ENCODE data around the gene LTBR. TPM values are rescaled to one million over a fixed set of nuclear protein-coding genes. Genes with fewer than 3 reads are reported as not detected.

The LTBR gene
- total RNA-seq, 1 experiment from 2014 or later = 10.1 TPM

DNA sequence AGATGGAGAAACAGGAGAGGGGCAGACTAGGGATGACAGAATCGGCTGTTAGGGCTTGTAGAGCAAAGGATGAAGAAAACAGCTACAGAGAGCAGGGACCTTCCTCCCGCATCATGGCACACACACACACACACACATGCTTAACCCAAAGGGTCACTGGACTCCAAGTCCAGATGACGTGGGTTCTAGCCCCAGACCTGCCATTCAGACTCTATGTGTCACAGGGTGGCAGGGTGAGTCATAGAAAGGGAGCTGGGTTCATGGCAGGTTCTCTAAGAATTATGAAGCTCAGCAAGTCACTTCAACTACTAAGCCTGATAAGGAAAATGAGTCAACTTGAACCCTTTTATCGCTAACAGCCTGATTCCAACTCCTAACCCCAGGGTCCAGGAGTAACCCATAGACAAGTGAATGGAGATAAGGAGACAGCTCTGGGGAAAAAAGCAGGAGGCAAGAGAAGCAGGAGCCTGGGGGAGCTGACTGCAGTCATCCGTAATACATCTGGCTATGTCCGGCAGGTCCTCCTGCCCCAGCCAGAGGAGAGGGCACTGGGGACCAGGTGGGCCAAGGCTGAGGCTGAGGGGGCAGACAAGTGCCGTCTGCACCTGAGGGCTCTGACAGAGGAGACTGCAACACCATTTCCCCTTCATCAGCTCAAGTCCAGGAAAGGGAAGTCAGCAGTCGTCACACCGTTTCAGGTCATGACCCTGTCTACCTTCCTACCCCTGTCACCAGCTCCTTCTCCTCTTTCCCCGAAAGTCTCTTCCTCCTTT is 38.5 kb upstream of the LTBR start:
- DNase-seq (ENCODE audit: low spot score) = no peak
- in situ Hi-C loops (cut with HindIII; ENCODE audit: low sequenced_read_pairs) = no loop called here

DNA sequence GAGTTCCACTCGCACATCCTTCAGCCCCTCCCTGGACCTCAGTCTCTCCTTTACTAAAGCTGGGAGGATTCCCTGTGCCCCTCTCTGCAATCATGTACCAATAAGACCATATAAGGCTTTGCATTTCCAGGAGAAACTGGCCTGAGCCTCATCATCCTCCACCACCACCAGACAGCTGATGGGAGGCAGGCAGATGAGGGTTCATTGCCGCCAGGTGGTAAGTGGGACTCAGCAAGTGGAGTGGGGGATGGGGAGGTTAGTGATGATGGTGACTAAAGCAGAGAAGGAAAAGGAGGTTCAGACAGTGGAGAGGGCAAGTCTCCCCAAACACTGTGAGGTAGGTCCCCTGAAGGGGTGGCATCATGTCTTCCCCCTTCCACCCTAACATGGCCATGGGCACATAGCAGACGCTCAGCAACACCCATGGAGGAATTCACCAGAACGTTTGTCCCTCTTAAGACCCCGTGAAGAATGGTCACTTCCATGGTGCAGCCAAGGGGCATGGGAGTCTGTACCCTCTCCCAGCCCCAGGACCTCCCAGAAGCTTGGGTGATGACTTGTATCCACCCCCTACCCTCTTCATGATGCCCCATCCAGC is 37.6 kb upstream of the LTBR start:
- in situ Hi-C loops (cut with HindIII; ENCODE audit: low sequenced_read_pairs) = no loop called here

DNA sequence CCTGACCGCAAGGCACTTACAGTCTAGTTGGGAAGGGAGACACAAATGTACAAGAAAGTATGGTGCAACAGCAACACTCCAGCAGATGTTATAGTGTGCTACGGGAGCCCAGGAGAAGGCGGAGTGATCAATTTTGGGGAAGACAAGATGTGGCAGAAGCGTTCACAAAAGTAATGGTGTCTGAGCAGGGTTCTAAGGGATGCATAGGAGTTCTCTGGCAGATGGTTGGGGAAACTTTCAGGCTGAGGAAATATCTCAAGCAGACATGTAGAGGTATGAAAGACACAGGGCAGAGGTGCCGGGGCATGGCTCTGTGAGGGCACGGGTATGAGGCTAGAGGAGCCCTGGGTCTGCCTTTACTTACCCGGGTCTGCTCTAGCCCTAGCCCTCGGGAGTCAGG is 37.0 kb upstream of the LTBR start:
- DNase-seq (ENCODE audit: low spot score) = no peak
- in situ Hi-C loops (cut with HindIII; ENCODE audit: low sequenced_read_pairs) = no loop called here

More for the DNA sequence above, 37.6 kb upstream of the LTBR start:
- DNase-seq (ENCODE audit: low spot score) = no peak

DNA sequence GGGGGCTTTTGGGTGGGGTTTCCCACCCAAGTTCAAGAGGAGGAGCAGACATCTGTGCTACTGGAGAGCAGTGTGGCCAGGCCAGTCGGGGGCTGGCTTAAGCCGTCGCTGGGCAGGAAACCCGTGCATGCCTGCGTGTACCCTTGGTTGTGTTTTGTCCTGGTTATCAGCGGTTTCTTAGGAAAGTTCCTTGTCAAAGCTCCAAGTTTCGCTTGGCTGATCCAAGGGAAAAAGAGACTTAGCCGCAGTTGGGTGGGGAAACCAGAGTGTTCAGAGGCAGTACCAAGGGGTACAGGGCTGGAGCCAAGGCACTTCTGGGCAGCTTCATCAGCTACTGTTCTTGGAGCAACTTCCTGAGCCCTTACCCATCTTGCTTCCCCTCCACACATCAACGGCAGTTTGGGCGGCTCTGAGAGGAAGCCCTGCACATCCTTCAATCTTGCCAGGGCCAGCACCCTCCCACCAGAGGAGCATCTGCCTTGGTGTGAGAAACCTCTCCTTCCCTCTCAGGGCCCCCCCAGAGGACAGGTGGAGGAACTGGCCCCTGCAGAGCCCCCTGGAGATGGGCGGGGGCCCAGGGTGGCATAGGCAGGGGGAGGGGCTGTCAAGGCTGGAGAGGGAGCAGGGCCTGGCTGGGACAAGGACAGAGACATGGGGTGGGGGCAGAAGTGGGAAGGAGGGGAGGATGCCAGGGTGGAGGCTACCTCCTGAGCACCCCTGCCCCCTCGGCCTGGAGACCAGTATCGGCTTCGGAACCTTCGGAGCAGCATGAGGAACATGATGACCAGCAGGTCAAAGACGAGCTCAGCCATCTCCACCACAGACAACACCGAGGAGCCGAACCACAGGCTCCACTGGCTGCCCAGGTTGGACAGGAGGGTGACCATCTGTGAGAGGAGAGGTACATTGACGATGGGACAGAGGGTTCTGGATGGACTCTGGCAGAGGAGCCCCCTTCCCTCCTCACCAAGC is 36.3 kb upstream of the LTBR start:
- in situ Hi-C loops (cut with HindIII; ENCODE audit: low sequenced_read_pairs) = no loop called here
- DNase-seq (ENCODE audit: low spot score) = no peak

DNA sequence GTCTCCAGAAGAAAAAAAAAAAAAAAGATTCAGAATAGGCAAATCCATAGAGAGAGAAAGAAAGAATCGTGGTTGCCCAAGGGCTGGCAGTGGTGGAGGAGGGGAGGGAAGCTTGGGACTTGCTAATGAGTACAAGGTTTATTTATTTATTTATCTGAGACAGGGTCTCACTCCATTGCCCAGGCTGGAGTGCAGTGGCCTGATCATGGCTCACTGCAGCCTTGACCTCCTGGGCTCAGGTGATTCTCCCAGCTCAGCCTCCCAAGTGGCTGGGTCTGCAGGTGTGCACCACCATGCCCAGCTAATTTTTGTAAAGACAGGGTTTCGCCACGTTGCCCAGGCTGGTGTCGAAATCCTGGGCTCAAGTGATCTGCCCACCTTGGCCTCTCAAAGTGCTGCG is 32.3 kb upstream of the LTBR start:
- in situ Hi-C loops (cut with HindIII; ENCODE audit: low sequenced_read_pairs) = no loop called here
- DNase-seq (ENCODE audit: low spot score) = no peak

- in situ Hi-C loops (cut with HindIII; ENCODE audit: low sequenced_read_pairs) = no loop called here
- DNase-seq (ENCODE audit: low spot score) = no peak
Measured at GRCh38 chr12:6352193-6353173, 31.5 kb upstream of the LTBR start.

GRCh38 chr12:6354495-6355393 is 29.2 kb upstream of the LTBR start:
- in situ Hi-C loops (cut with HindIII; ENCODE audit: low sequenced_read_pairs) = no loop called here
- DNase-seq (ENCODE audit: low spot score) = no peak

DNA sequence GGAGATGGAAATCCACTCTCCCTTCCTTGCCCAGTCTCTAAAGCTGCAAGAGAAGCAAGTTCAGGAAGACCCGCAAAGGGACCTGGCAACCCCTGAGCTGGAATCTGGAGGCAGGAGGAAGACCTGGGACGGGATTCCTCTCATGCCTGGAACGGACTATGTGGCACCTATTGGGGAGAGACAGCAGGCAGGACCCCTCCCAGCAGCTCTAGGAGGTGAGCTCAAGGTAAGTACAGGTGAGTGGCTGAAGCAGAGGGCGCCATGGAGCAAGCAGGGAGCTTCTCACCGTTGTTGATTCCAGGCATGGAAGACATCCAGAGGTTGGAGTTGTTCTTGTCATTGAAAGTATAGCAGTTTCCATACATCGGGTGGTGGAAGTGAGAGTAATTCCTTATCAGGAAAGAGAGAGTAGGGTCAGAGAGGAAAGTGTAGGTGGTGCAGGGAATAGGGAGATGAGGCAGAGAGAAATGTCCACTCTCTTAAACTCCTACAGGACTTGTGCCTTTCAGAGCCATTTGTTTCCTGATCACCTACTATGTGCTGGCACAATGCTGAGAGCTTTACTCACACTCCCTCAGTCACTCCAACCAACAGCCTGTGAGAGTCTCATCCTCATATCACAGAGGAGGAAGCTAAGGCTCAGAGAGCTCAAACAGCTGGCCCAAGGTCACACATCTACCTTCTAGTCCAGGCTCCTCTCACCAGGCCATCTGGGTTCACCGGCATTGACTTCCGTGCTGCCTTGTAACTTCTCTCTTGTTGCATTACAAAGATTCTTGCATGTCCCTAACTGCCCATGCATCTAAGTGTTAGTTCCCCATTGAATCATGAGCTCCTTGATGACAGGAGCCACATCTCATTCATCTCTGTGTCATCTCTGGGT is 28.2 kb upstream of the LTBR start:
- no peak for DNase-seq (ENCODE audit: low spot score)
- in situ Hi-C loops (cut with HindIII; ENCODE audit: low sequenced_read_pairs) = no loop called here

DNA sequence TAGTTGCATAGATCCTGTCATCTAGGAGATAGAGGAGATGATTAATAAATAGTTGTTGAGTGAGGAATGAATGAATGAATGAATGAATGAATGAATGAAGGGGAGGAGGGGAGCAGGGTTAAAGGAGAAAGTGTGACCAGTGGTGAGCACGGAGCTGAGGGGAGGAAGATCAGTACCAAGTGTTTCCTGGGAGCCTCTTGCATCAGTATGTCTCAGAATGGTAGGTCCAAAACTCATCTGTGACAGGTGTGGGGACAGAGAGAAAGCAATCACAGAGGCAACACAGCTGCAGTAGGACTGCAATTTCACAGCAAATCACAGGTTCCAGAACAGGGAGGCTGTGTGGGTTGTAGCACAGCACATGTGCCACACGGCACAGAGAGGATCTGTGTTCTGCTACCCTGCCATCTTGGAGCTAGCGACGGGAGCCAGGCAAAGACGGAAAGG is 27.6 kb upstream of the LTBR start:
- DNase-seq (ENCODE audit: low spot score) = no peak
- in situ Hi-C loops (cut with HindIII; ENCODE audit: low sequenced_read_pairs) = no loop called here

DNA sequence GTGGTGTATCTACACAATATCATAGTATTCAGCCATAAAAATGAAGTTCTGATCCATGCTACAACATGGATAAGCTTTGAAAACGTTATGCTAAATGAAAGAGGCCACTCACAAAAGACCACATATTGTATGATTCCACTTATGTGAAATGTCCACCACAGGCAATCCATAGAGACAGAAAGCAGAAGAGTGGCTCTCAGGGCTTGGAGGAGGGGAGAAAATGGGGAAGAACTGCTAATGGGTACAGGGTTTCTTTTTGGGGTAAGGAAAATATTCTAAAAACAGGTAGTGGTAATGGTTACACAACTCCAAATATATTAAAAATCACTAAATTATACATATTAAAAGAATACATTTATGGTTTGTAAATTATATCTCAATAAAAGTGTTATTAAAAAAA is 25.1 kb upstream of the LTBR start:
- in situ Hi-C loops (cut with HindIII; ENCODE audit: low sequenced_read_pairs) = no loop called here
- no peak for DNase-seq (ENCODE audit: low spot score)

DNA sequence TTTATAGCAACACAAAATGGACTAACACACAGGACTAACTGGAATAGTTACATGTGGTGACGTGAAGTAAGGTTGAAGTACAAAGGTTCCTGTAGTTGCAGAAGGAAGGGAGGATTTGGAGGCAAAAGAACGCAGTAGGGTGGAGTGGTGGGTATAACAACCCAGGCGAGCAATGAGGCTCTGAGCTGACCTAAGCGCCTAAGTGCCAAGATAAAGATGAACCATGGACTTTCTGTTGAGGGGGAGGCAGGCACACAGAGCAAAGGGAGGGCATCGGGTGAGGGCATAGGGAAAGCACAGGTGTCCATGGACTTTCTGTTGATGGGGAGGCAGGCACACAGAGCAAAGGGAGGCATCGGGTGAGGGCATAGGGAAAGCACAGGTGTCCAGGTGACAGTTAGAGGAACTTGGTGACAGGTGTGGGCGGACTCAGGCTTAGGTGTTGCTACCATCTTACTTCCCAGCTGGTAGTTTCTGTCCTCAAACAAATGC is 23.8 kb upstream of the LTBR start:
- in situ Hi-C loops (cut with HindIII; ENCODE audit: low sequenced_read_pairs) = no loop called here
- no peak for DNase-seq (ENCODE audit: low spot score)

- DNase-seq (ENCODE audit: low spot score) = no peak
- in situ Hi-C loops (cut with HindIII; ENCODE audit: low sequenced_read_pairs) = no loop called here
Measured at GRCh38 chr12:6360578-6361490, 23.1 kb upstream of the LTBR start.

GRCh38 chr12:6361834-6362233 is 22.1 kb upstream of the LTBR start:
- in situ Hi-C loops (cut with HindIII; ENCODE audit: low sequenced_read_pairs) = no loop called here
- DNase-seq (ENCODE audit: low spot score) = no peak

GRCh38 chr12:6362403-6362802 is 21.6 kb upstream of the LTBR start:
- no peak for DNase-seq (ENCODE audit: low spot score)
- in situ Hi-C loops (cut with HindIII; ENCODE audit: low sequenced_read_pairs) = no loop called here

- no peak for DNase-seq (ENCODE audit: low spot score)
- in situ Hi-C loops (cut with HindIII; ENCODE audit: low sequenced_read_pairs) = no loop called here
Measured at GRCh38 chr12:6363010-6363329, 21.0 kb upstream of the LTBR start.

All from G401 (cell line).